ENCODE measurements around the gene LDLR.

DNA sequence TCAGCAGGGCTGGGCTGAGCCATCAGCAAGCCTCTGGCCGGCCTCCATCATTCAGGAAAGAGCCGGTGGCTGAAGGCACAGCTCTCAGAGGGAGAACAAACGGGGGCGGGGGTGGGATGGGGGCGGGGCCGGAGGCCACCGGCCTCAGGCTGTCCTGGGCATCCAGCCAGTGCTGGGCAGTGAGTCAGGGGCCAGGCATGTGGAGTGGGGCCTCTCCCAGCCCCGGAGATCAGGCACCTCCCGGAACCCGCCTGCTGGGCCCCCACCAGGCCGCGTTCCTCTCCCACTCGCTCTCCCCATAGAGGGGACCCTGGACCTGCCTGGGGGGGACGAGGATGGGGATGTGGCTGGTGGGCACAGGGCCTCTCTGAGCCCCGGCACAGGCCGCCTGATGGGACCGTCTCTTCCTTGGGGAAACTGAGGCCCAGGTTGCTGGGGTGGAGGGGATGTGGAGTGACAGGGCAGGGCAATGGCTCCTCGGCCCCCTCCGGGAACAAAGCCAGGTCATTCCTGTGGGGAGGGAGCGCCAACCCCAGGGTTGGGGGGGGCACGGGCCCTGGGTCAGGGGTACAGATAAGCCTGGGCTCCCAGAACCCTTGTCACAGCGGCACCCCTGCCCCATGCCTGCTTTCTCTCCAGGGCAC is 53.4 kb downstream of the LDLR start:
- TF ChIP-seq EZH2 (IDR thresholded peaks at IDR 0.05) (no peak), EZH2phosphoT487 (IDR thresholded peaks at IDR 0.05) (no peak)
- TF ChIP-seq, protein P1, sequence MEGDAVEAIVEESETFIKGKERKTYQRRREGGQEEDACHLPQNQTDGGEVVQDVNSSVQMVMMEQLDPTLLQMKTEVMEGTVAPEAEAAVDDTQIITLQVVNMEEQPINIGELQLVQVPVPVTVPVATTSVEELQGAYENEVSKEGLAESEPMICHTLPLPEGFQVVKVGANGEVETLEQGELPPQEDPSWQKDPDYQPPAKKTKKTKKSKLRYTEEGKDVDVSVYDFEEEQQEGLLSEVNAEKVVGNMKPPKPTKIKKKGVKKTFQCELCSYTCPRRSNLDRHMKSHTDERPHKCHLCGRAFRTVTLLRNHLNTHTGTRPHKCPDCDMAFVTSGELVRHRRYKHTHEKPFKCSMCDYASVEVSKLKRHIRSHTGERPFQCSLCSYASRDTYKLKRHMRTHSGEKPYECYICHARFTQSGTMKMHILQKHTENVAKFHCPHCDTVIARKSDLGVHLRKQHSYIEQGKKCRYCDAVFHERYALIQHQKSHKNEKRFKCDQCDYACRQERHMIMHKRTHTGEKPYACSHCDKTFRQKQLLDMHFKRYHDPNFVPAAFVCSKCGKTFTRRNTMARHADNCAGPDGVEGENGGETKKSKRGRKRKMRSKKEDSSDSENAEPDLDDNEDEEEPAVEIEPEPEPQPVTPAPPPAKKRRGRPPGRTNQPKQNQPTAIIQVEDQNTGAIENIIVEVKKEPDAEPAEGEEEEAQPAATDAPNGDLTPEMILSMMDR (IDR thresholded peaks at IDR 0.05): no peak
